HG03558 (cell line): ENCODE results near the gene FAM8A1.

Experiments used
- ATAC-seq: cut with Tn5 transposase; IDR thresholded peaks from one replicate; pipeline ENCODE4 v1.9.1; 2021; ENCODE audit warnings: moderate number of reproducible peaks; ENCODE audit not compliant: unreplicated experiment; ENCODE audit errors: extremely low read depth

FAM8A1 gene

DNA sequence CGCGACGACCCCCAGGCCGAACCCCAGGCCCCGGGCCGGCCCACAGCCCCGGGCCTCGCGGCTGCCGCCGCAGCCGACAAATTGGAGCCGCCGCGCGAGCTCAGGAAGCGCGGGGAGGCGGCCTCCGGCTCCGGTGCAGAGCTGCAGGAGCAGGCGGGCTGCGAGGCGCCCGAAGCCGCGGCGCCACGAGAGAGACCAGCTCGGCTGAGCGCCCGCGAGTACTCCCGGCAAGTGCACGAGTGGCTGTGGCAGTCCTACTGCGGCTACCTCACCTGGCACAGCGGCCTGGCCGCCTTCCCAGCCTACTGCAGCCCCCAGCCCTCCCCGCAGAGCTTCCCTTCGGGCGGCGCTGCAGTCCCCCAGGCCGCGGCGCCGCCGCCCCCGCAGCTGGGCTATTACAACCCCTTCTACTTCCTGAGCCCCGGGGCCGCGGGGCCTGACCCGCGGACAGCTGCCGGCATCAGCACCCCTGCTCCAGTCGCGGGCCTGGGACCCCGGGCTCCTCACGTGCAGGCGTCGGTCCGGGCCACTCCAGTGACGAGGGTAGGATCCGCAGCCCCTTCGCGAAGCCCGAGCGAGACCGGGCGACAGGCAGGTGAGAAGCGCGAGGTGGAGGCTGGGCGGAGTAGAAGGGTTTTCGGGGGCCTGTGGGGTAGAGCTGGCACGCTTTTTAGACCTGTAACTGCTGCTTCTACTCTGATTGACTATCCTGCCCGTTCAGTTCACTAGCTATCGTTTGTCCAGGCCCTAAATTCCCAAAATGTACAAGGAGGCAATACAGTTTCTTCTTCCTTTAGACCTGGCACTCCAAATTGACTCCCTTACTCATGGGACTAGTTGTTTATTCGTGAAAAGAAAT, 654 bp downstream of the FAM8A1 start:
- peak; percentile 29 for ATAC-seq

DNA sequence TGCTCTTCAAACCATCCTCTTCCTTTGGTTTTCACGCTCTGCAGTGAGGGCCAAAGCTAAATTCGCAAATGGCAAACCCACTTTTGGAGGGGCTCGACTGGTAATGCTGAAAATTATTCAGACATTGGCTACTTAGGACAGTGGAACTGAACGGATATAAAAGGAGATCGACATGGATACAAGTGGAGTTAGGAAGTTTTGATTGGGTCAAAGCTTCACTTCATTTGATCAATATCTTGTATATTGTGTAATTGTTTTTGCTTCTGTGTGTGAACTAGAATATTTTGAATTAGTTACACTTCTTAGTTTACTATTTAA, 1.2 kb downstream of the FAM8A1 start:
- ATAC-seq: no peak

DNA sequence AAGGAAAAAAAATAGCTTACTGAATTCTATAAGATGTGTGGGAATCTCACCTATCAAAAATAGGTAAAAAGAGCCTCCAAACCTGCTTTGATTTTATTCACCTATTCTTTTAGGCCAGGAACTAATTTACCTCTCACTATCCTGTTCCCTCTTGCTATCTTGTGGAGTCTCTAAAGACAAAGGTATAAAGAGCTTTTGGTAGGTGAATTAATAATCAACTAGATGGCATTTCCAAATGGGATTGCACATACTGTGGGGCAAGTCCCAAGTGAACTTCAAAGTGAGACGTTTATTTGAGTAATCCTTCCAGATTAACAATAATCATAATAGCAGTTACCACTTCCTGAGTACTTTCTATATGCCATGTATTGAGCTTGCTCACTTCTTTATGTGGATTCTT, 2.8 kb downstream of the FAM8A1 start:
- ATAC-seq: no peak

DNA sequence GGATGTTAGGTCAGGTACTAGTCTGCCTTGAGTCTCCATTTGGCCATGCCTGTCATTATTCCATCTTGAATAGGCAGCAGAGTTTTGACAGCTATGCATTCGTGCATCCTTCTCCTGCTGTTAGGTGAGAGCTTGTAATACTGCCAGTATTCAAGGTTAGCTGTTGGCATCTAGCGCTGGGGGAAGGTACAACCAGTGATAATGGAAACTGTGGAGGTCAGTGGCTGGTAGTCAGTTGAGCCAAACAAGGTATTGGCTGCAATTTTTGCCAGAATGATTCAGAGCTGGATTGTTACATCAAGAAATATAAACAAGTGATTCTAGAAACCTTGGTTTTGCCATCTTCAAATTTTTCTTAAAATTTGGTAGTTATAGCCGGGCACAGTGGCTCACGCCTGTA, 6.5 kb downstream of the FAM8A1 start:
- no peak for ATAC-seq

DNA sequence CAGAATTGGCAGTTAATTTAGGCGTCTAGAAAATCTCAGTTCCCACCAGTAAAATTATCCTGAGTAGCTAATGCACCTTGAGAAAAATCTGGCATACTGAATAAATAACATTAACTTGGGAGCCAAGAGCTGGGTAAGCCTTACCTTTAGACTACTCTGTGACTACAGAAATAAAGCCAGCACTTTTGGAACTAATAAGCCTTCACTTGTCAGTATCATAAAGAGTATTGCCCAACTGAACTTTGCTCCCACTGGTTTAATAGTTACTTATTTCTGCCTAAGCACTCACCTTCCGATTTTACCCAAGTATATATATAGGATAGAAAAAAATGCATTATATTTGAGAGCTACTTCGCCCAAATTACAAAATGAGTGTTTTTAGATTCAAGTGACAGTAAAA, 10.7 kb downstream of the FAM8A1 start:
- ATAC-seq: no peak

DNA sequence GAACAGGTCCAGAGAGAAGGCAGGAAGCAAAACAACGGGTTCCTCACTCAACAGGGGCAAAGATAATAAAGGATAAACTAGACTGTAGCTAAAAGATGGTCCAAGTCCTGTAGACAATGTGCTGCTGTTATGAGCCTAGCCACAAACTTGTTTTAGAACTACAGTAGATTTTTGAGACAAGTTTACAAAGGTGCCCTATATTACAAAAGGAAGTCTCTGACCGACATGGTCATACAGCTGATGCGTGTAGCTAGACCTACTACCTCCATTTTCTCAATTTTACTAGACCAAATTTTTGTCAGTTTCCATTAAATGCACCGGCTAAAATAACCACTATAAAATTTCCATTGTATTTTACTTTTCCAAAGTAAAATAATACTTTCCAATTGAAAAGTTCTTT, 11.9 kb downstream of the FAM8A1 start:
- ATAC-seq: no peak

DNA sequence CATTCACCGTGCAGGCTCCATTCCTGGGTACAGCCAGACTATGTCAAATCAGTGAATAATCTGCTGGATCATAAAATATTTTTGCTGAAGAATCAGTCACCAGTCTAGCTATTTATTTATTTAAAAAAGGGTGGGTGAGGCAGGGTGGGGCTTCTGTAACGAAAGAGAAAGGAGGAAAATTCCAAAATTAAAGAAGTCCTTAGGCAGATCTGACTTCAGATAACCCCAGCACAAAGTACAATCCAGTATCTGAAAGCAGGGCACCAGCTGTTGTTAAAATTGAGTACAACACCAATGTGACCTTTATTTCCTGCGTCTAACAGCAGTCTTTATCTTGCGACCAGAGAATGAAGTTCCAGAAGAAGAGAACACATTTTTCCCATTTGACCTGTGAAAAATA, 15.7 kb downstream of the FAM8A1 start:
- ATAC-seq: no peak

DNA sequence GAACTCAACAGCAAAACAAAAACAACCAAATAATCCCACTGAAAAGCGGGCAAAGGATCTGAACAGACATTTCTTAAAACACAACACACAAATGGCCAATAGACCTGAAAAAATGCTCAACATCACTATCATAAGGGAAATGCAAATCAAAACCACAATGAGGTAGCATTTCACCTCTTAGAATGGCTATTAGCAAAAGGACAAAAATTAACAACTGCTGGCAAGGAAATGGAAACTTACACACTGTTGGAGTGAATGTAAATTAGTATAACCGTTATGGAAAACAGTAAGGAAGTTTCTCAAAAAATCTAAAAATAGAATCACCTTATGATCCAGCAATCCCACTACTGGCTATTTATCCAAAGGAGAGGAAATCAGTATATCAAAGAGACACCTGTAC, 20.9 kb downstream of the FAM8A1 start:
- ATAC-seq: peak; percentile 54

DNA sequence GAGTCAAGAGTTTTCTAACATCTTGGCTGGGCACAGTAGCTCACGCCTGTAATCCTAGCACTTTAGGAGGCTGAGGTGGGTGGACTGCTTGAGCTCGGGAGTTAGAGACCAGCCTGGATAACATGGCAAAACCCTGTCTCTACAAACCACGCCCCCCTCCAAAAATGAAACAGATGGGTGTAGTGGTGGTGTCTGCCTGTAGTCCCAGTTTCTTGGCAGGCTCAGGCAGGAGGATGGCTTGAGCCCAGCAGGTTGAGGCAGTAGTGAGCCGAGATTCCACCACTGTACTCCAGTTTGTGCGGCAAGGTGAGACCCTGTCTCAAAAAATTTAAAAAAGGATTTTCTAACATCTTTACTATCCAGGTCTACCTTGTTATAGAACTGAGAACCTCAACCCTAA, 22.0 kb downstream of the FAM8A1 start:
- no peak for ATAC-seq

DNA sequence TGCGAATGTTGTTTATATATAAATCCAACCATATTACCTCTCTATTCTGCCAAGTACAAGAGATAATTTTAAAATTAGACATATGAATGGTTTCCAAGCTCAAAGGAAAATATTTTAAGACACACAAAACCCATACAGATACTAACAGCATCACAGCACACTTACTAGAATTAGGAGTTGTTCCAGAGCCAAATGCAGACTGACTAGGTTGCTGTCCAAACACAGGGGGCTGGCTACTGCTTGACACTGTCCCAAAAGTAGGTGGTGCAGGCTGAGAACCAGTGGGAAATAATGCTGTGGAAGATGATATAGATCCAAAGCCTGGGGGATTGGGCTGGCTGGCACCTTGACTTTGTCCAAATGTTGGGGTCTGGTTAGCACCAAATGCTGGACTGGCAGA, 24.3 kb downstream of the FAM8A1 start:
- ATAC-seq: no peak

DNA sequence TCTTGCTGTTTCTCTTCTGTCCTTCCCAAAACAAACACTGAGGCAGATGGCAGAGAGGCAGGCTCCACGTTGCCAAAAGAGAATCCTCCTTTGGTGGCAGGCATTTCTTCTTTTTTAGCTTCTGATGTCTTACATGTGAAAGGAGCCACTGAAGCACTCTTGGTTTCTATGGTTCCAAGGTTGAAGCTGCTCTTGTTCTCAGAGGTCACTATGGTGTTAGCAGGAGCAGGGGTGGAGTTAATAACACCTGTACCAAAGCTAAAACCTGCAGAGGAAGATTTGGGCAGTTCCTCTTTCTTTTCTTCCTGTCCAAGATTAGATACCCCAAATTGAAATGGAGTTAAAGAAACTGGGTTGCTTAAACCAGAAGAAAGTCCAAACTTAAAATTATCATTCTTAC, 28.8 kb downstream of the FAM8A1 start:
- no peak for ATAC-seq

DNA sequence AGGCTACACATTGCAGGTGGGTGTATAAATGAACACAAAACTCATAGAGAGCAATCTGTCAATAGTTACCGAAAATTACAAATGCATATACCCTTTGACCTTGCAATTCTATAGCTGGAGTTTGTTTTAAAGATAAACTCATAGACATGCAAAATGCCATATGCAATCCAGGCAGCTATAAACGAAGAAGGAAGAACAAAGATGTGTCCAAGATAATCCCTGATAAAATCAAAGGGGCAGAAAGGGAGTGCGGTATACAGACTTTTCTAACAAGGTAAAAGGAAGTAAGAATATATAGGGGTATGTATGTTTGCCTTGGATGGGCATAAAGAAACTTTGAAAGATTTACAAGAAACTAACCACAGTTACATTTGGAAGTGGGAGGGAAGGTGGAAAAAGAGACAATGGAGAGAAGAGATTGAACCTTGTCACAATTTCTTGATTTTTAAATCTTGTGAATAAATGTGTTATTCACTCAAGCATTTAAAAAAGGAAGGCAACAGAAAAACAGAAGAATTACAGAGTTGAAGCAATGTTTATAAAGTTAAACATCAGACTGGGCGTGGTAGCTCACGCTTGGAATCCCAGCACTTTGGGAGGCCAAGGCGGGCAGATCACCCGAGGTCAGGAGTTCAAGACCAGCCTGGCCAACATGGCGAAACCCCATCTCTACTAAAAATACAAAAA, 29.9 kb downstream of the FAM8A1 start:
- no peak for ATAC-seq

DNA sequence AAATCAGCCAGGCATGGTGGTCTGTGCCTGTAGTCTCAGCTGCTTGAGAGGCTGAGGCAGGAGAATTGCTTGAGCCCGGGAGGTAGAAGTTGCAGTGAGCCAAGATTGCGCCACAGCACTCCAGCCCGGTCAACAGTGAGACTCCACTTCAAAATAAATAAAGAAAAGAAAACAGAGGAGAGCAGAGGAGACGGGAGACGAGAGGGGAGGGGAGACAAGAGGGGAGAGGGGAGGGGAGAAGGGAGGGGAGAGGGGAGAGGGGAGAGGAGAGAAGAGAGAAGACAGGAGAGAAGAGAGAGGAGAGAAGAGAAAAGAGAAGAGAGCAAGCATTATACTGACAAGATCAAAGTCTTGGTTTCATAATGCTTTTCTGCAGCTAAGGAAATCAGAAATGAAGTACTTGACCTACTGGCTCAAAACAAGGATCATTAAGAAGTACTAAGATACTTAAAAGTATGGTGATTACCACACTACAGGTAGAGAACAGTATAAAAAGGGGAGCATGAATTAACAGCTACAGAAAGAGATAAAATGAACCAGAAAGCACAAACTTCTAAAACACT, 30.5 kb downstream of the FAM8A1 start:
- ATAC-seq: no peak

DNA sequence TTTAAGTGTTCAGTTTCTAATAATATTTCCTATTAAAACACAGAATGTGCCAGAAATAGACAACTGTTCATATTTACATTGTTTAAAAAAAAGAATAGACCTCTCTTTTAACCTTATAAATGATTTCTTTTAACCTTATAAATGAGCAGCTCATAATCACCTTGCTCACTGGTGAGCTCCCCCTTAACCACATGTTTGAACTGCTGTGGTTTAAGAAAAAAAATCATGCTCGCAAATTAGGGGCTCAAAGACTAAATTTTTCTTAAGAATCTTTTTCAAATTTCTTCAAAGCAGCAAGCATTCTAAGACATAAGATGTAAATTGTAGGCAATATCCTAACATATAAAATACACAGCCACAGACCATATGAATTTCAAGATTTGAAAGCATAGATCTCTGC, 32.8 kb downstream of the FAM8A1 start:
- no peak for ATAC-seq

DNA sequence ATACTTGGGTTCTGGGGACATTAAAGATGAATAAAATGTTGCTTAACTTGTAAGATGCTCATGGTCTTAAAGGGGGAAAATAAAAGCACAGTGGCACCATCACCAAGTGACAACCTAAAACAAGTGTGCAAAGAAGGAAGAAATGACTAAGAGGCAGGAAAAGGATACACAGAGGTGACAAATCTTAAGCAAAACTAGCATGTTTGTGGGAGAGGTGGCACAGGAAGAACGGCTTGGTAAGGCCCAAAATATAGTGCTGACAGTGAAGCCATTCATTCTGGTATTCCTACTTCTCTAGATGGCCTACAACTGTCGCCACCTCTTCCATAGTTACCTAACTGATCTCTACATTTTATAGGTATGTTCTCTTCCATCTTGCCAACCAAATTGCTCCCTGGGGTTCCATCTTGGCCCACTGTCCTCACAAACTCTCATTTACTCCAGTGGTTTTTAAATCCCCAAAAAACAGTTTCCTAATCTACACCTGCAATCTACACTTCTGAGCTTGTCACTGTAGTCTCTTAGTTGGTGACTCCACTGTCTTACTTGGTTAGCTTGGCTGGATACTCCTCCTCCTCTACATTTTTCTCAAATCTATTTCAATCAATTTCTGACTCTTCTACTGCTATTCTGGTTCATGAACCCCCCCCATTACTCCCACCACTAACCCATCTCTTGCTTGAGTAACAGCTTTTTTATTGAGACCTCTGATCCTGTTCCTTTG, 33.5 kb downstream of the FAM8A1 start:
- no peak for ATAC-seq

DNA sequence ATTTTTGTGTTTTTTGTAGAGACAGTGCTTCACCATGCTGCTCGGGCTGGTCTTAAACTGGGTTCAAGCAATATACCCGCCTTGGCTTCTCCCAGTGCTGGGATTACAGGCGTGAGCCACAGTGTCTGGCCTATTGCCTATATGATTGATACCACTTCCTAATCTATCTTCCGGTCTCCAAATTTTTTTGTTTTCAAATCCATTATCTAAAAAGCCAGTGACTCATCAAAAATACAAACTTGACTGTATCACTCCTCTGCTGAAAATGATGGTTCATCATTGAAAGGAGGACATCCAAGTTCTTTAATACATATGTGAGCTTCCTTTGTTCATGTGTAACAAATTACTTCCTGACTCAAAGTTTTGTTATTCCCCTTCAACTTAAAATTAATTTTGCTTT, 35.5 kb downstream of the FAM8A1 start:
- ATAC-seq: no peak

DNA sequence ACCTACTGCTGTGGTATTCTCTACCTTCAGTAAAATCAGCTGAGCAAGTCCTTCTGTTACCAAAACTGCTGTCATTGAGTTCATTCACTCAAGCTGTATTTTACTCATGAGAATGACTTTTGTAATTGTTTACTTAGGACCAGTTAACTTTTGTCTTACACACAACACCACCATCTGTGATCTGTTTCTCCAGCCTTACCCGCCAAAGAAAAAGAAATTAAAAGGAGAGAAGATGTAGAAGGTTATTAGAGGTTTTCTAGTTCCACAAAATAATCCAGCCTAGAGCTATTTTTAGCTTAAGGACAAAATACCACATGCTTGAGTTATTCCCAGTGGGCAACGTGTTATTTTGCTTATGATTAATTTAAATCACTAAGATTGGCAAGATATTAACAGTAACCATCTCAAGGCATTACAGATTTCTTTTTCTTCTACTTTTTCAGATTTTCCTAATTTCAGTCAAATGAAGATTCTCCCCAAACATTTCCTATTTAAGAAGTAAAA, 38.2 kb downstream of the FAM8A1 start:
- ATAC-seq: no peak

DNA sequence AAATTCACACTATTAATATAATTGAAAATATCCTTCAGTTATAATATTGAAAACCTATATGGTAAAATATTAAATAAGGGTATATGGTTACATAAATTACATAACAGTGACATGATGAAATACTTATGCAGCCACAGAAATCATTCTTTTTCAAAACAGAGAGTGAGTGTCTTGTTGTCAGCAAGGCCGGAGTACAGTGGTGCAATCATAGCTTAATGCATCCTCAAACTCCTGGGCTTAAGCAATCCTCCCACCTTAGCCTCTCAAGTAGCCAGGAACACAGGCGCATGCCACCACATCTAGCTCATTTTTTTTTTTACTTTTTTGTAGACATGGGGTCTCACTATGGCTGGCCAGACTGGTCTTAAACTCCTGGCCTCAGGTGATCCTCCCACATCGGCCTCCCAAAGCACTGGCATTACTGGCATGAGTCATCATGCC, 40.4 kb downstream of the FAM8A1 start:
- no peak for ATAC-seq

DNA sequence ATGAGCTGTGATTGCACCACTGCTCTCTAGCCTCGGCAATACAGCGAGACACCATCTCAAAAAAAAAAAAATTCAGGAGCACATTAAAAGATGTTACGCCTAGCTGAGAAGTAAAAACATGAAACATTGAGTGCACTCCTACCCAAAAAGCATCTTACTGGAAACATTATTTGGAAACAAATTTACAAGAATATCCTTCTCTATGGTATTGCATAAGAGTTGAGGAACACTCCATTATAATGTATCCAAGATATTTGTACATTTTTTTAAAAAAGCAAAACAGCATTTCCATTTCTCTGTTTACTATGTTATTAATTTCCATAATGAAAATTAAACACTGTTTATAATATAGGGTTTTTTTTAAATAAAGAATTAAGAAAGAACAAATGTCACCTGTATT, 48.6 kb downstream of the FAM8A1 start:
- ATAC-seq: no peak

DNA sequence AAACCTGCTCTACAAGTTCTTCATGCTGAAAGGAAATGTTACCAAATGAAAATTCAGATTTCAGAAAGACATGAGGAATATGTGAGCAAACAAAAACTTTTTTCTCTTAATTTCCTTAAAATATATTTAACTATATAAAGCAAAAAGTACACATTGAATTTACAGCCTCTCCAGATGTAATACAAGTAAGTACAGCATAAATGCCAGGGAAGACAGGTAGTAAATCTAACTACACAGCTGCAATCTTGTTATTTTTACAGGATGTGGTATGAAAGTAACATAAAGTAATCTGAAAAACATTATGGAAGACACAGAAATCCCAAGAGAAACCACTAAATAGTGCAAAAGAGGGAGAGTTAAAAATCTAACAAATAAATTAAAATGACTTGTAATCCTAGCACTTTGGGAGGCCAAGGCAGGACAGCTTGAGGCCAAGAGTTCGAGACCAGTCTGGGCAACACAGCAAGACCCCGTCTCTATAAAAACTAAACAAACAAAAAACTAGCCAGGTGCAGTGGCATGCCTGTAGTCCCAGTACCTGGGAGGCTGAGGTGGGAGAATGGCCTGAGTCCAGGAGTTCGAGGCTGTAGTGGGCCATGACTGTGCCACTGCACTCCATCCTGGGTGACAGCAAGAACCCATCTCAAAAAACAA, 50.7 kb downstream of the FAM8A1 start:
- no peak for ATAC-seq
